ENCODE measurements around the gene CRK.

Gene CRK

GRCh38 chr17:1485423-1486376, 29.7 kb upstream of the CRK start:
- DNase-seq, result peak; percentile 65

- peak; percentile 46 for DNase-seq
Measured at GRCh38 chr17:1484676-1485422, 28.8 kb upstream of the CRK start.

GRCh38 chr17:1484060-1484535, 28.1 kb upstream of the CRK start:
- DNase-seq, result no peak

- no peak for DNase-seq
Measured at GRCh38 chr17:1482680-1483079, 26.6 kb upstream of the CRK start.

GRCh38 chr17:1481736-1482135, 25.7 kb upstream of the CRK start:
- no peak for DNase-seq

GRCh38 chr17:1480747-1481465, 24.9 kb upstream of the CRK start:
- no peak for DNase-seq

GRCh38 chr17:1478418-1478817, 22.4 kb upstream of the CRK start:
- DNase-seq, result no peak

- DNase-seq, result no peak
Measured at GRCh38 chr17:1475321-1475854, 19.4 kb upstream of the CRK start.

- DNase-seq, result no peak
Measured at GRCh38 chr17:1474402-1475189, 18.6 kb upstream of the CRK start.

- DNase-seq, result no peak
Measured at GRCh38 chr17:1473841-1474240, 17.8 kb upstream of the CRK start.

- no peak for DNase-seq
Measured at GRCh38 chr17:1473170-1473569, 17.1 kb upstream of the CRK start.

- DNase-seq, result no peak
Measured at GRCh38 chr17:1471911-1472821, 16.1 kb upstream of the CRK start.

- DNase-seq, result no peak
Measured at GRCh38 chr17:1471490-1471889, 15.5 kb upstream of the CRK start.

GRCh38 chr17:1470755-1471462, 14.9 kb upstream of the CRK start:
- DNase-seq, result no peak

- DNase-seq, result no peak
Measured at GRCh38 chr17:1470071-1470754, 14.2 kb upstream of the CRK start.

GRCh38 chr17:1469231-1469852, 13.3 kb upstream of the CRK start:
- DNase-seq, result no peak

- no peak for DNase-seq
Measured at GRCh38 chr17:1467898-1468492, 12.0 kb upstream of the CRK start.

- DNase-seq, result no peak
Measured at GRCh38 chr17:1467258-1467657, 11.2 kb upstream of the CRK start.

- no peak for DNase-seq
Measured at GRCh38 chr17:1464186-1464585, 8.2 kb upstream of the CRK start.

Data from T-helper 9 cell (primary cell).